ENCODE measurements around the gene ITPKC. TPM values are rescaled to one million over a fixed set of nuclear protein-coding genes. Genes with fewer than 3 reads are reported as not detected.

Gene ITPKC
- total and polyA plus RNA-seq, 2 of the 13 experiments (the other 11 are each of a cell fraction or from before 2014, with no cell fraction given): 6.9 to 11.2 TPM

DNA sequence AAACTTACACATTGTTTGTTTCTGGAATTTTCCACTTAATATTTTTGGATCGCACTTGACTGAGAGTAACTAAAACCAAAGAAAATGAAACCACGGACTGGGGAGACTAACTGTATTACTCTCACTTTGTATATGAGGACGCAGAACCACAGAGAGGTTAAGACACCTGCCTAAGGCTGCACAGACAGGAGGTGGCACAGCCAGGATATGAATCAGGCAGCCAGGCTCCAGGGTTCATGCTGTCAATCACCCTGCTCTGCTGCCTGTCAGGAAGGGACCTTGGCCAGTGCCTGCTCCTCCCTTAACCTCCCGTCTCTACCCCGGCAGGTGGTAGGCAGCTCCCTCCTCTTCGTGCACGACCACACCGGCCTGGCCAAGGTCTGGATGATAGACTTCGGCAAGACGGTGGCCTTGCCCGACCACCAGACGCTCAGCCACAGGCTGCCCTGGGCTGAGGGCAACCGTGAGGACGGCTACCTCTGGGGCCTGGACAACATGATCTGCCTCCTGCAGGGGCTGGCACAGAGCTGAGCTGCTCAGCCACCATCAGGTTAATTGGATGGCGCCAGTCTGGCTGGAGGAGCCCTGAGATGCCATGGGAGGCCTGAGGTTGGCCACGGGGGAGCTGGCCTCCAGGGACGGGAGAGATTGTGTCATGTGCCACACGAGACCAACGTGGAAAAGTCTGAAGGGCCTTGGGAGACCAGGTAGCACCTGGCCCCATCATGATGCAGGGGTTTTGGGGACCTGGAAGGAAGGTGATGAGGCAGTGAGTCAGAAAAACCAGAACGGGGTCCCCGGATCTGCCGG, 22.3 kb downstream of the ITPKC start:
- Histone ChIP-seq H3K27ac (ENCODE audit: extremely low read length, insufficient read depth, low read length) (no peak overlapping the region), H3K4me3 (replicated peaks in 1 of 3; ENCODE audit: insufficient read depth in 1 of 3, low read depth in 2 of 3, low read length in 3 of 3) (no peak overlapping the region), H3K9ac (ENCODE audit: insufficient read depth, low read depth, low read length) (no peak overlapping the region), H3K4me1 (ENCODE audit: insufficient read depth, low read length) (peaks cover 19% of the 10 kb centered on the region), H3K9me3 (ENCODE audit: low read length) (no peaks in the 10 kb centered on the region), H3K4me2 (ENCODE audit: low read depth, low read length) (no peak overlapping the region), H3K27me3 (ENCODE audit: control insufficient read depth in 1 of 2, insufficient read depth in 2 of 2, low read length in 2 of 2) (no peaks in the 10 kb centered on the region), H2AFZ (ENCODE audit: low read length) (no peak overlapping the region), H3K36me3 (replicated peaks in 1 of 2; ENCODE audit: control insufficient read depth in 1 of 2, insufficient read depth in 2 of 2, low read length in 2 of 2) (peaks cover 16 to 44% of the 10 kb centered on the region in 2 experiments), H4K20me1 (ENCODE audit: insufficient read depth, low read length) (no peaks in the 10 kb centered on the region), H3K79me2 (ENCODE audit: insufficient read depth, low read length) (no peaks in the 10 kb centered on the region)
- no TSS peak for BruUV-seq (replicated peaks)
- FAIRE-seq (no peak), DNase-seq (ENCODE audit: low spot score) (no peak), ATAC-seq (no peak)
- no peak for TF ChIP-seq ZNF530 (CRISPR knock-in tag; IDR thresholded peaks at IDR 0.05; ENCODE audit: low read depth)
- TF ChIP-seq RBFOX2 (IDR thresholded peaks at IDR 0.05; ENCODE audit: low read depth, low read length): peak; percentile 23; the same call in 1 of the 2 replicates
- TF ChIP-seq, protein P1, sequence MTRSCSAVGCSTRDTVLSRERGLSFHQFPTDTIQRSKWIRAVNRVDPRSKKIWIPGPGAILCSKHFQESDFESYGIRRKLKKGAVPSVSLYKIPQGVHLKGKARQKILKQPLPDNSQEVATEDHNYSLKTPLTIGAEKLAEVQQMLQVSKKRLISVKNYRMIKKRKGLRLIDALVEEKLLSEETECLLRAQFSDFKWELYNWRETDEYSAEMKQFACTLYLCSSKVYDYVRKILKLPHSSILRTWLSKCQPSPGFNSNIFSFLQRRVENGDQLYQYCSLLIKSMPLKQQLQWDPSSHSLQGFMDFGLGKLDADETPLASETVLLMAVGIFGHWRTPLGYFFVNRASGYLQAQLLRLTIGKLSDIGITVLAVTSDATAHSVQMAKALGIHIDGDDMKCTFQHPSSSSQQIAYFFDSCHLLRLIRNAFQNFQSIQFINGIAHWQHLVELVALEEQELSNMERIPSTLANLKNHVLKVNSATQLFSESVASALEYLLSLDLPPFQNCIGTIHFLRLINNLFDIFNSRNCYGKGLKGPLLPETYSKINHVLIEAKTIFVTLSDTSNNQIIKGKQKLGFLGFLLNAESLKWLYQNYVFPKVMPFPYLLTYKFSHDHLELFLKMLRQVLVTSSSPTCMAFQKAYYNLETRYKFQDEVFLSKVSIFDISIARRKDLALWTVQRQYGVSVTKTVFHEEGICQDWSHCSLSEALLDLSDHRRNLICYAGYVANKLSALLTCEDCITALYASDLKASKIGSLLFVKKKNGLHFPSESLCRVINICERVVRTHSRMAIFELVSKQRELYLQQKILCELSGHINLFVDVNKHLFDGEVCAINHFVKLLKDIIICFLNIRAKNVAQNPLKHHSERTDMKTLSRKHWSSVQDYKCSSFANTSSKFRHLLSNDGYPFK (CRISPR knock-in tag; IDR thresholded peaks at IDR 0.05; ENCODE audit: borderline replicate concordance): no peak
- TF ChIP-seq, protein P2, sequence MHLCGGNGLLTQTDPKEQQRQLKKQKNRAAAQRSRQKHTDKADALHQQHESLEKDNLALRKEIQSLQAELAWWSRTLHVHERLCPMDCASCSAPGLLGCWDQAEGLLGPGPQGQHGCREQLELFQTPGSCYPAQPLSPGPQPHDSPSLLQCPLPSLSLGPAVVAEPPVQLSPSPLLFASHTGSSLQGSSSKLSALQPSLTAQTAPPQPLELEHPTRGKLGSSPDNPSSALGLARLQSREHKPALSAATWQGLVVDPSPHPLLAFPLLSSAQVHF (CRISPR knock-in tag; IDR thresholded peaks at IDR 0.05): 0 out of 2 replicates have a peak, but pooled peaks have one; percentile 28
- TF ChIP-seq AGO2 (optimal IDR thresholded peaks at IDR 0.05; ENCODE audit: low read depth, low read length): peak; percentile 40
- no peak for TF ChIP-seq ZNF619 (CRISPR knock-in tag; IDR thresholded peaks at IDR 0.05)
- peak; percentile 94 for TF ChIP-seq ZNF768 (CRISPR knock-in tag; IDR thresholded peaks at IDR 0.05)
- TF ChIP-seq MYC (CRISPR knock-in tag; IDR thresholded peaks at IDR 0.05; ENCODE audit: borderline replicate concordance): no peak
- POLR2A ChIA-PET: interaction anchor here (1.3 to 1.4 kb wide), 2 partner anchors 11 to 20 kb away, joined by 3 to 4 read pairs; partner anchors contain the start of gene ACTMAP
- 95% methylated on average over 19 of the region's 22 CpGs for WGBS (ENCODE audit: low lambda C conversion rate)
- CTCF ChIA-PET (ENCODE audit: low intra/inter-chr PET ratio, low total read pairs): no interaction called here
- in situ Hi-C loops (cut with HindIII; ENCODE audit: extremely low pct_ligation_motif_present, low pct_unique_long_range_greater_than_20kb) (no loop called here), intact Hi-C loops (cut with micrococcal nuclease; ENCODE audit: unreplicated experiment) (no loop called here)

All from HepG2 (cell line).